HG03139 (cell line): Measurements from ENCODE around the gene SYVN1.

ENCODE experiments used
- ATAC-seq: cut with Tn5 transposase; IDR thresholded peaks from one replicate; pipeline ENCODE4 v1.9.1; 2021; ENCODE audit not compliant: unreplicated experiment

Gene SYVN1

GRCh38 chr11:65090628-65091027, 43.7 kb downstream of the SYVN1 start:
- no peak for ATAC-seq

- no peak for ATAC-seq
Observed at GRCh38 chr11:65089621-65090020, 44.7 kb downstream of the SYVN1 start.

GRCh38 chr11:65087827-65088226, 46.5 kb downstream of the SYVN1 start:
- no peak for ATAC-seq

- ATAC-seq: no peak
Observed at GRCh38 chr11:65087216-65087615, 47.1 kb downstream of the SYVN1 start.

GRCh38 chr11:65086809-65087208, 47.5 kb downstream of the SYVN1 start:
- ATAC-seq: no peak

GRCh38 chr11:65085446-65085845, 48.9 kb downstream of the SYVN1 start:
- no peak for ATAC-seq

GRCh38 chr11:65084598-65085375, 49.5 kb downstream of the SYVN1 start:
- no peak for ATAC-seq

GRCh38 chr11:65083834-65084597, 50.3 kb downstream of the SYVN1 start, which contains the start of the genes CDCA5 and ZFPL1:
Gene CDCA5 (minus strand): TSS chr11:65084040. CDS start chr11:65083978, 62 bp downstream.
Gene ZFPL1 (plus strand): TSS chr11:65084222. CDS start chr11:65084699, 477 bp downstream.
- peak; percentile 68 for ATAC-seq

- peak; percentile 12 for ATAC-seq
Observed at GRCh38 chr11:65083134-65083833, 51.0 kb downstream of the SYVN1 start.

- ATAC-seq: no peak
Observed at GRCh38 chr11:65078786-65079342, 55.5 kb downstream of the SYVN1 start.

GRCh38 chr11:65078151-65078550, 56.2 kb downstream of the SYVN1 start:
- no peak for ATAC-seq

GRCh38 chr11:65077451-65077850, 56.9 kb downstream of the SYVN1 start:
- no peak for ATAC-seq
